Colonic mucosa (tissue), 4 donors: ENCODE measurements around the gene BCAS3. TPM values are rescaled to one million over a fixed set of nuclear protein-coding genes. Genes with fewer than 3 reads are reported as not detected.

Experiments
- DNase-seq: peaks from one replicate; pipeline ENCODE4 v3.0.0-alpha.2; 2020
- H3K27ac ChIP-seq: fragments of 200-600 bp; one replicate; pipeline ENCODE4 v1.8.0; 2021
- H3K27me3 ChIP-seq: fragments of 200-600 bp; one replicate; pipeline ENCODE4 v1.8.0; 2021
- H3K36me3 ChIP-seq: fragments of 200-600 bp; one replicate; pipeline ENCODE4 v1.8.0; 2021
- H3K4me1 ChIP-seq: fragments of 200-600 bp; one replicate; pipeline ENCODE4 v1.8.0; 2021; ENCODE audit warnings: mild to moderate bottlenecking
- H3K4me3 ChIP-seq: fragments of 200-600 bp; one replicate; pipeline ENCODE4 v1.8.0; 2021
- H3K9ac ChIP-seq, 2 donors: one replicate each; pipeline ENCODE4 v1.7.0; 2013; ENCODE audit warnings: control low read depth in 2 of 2, low read depth in 2 of 2, low read length in 2 of 2
- H3K9me3 ChIP-seq: fragments of 200-600 bp; one replicate; pipeline ENCODE4 v1.8.0; 2021
- intact Hi-C: fragments of 100-400 bp; cut with DNase I; formaldehyde crosslinking; loops from one replicate; pipeline ENCODE4 v1.14.1; 2022
- total RNA-seq, 2 donors: library from RNA; stranded (reverse); fragmentation: NEBNext Ultra II Directional in 1 of 2; extraction: Animal tissue kit (Norgen Biotek cat#: 25700) in 1 of 2; gene quantifications; one replicate each; pipeline ENCODE4 v1.2.1, GENCODE V29; 2021
- TF ChIP-seq, protein P1 (sequence below): fragments of 200-600 bp; IDR thresholded peaks from one replicate; pipeline ENCODE4 v1.8.0; 2022; ENCODE audit warnings: antibody characterized with exemption, mild to moderate bottlenecking
- donor health status: healthy.
- donor health status: DM: no; HTN: no; CAD: no.
- donor health status: DM: no; HTN: no; CAD: no.

BCAS3 gene
- total RNA-seq, 2 donors from 2014 or later: 11.0 to 17.8 TPM

DNA sequence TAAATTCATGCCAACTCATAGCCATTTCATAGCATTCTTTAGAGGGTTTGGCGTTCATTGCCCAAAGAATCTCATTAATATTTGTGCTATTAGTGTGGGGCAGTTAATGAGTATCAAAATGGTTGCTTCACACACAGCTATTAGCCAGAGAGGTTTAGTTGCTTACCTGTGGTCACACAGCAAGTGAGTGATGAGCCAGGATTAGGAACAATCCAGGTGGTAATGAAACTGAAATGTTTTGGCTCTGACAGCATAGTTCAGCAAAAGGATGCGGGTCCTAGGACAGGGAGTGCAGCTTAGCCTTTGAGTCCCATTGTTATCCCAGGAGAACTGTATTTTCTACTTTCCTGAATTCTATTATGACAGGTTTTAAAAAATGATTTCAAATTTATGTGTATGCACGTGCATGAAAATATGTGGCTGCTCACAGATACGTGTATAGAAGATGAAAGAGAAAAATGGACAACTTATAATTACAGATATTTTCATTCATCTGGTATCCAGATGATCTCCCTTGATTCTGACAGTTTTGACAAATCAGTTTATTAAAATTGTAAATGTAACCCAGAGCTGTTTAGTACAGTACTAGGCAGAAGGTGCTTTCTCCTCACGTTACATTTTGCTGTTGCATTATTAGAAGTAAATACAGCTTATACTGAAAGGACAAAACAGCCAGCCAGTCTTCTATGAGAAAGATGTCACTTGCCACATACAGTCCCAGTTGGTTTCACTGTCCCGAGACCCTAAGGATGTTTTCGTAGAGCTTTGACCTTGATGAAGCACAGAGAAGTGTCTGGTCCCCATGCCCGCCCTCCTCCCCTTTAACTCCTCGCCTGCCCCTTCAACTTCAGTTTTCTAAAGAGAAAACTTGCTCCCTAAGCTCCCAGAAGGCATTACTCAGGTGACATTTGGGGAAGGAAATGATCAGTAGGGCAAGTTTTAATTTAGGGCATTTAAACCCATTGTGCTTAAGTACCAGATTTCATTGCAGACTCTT is 622.2 kb downstream of the BCAS3 start:
- H3K9me3 ChIP-seq: no peaks in the 10 kb centered on the region
- no peak overlapping the region for H3K27ac ChIP-seq
- no peaks in the 10 kb centered on the region for H3K4me1 ChIP-seq
- no peak overlapping the region for H3K4me3 ChIP-seq
- intact Hi-C loops: no loop called here
- H3K9ac ChIP-seq: no peak overlapping the region
- H3K36me3 ChIP-seq: no peaks in the 10 kb centered on the region
- TF ChIP-seq, protein P1, sequence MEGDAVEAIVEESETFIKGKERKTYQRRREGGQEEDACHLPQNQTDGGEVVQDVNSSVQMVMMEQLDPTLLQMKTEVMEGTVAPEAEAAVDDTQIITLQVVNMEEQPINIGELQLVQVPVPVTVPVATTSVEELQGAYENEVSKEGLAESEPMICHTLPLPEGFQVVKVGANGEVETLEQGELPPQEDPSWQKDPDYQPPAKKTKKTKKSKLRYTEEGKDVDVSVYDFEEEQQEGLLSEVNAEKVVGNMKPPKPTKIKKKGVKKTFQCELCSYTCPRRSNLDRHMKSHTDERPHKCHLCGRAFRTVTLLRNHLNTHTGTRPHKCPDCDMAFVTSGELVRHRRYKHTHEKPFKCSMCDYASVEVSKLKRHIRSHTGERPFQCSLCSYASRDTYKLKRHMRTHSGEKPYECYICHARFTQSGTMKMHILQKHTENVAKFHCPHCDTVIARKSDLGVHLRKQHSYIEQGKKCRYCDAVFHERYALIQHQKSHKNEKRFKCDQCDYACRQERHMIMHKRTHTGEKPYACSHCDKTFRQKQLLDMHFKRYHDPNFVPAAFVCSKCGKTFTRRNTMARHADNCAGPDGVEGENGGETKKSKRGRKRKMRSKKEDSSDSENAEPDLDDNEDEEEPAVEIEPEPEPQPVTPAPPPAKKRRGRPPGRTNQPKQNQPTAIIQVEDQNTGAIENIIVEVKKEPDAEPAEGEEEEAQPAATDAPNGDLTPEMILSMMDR: no peak
- no peaks in the 10 kb centered on the region for H3K27me3 ChIP-seq
- DNase-seq: no peak

DNA sequence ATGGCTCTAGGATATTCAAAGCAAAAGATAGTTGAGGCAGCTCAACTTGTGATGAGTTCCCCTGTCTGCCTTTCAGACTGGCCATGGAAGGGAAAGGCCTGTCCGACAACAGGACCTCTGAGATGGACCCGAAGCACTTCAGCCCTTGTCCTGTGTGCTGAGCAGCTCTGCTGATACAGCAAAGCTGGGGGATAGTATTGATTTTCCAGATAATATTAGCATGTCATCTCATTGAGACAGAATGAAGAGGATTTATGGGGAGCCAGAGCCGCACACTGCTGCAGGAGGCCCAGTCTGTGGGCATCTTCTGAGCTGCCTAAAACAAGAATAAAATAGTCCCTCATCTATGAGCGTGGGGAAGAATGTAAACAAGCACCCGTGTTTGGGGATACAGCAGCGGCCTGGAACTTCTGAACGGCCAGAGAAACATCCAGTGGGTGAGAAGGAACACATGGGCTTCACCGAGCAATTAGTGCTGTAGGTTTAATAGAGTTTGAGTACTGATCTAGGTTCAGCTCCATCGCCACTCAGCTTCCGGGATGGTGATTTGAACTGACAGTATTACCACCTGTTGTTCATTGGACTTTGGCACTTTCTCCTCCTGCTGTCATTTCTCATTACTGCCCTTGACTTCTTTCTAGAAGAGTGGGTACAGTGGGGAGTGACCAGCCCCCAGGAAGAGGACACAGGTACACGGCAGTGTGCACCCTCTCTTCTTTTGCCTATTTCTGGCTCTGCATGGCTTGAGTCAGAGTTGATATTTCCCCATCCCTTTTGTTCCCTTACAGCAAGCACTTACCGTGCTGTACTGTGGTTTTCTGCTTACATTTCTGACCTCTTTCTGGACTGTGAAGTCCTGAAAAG is 625.5 kb downstream of the BCAS3 start:
- Histone ChIP-seq H3K4me3 (no peak overlapping the region), H3K27me3 (no peaks in the 10 kb centered on the region), H3K9ac (no peak overlapping the region), H3K9me3 (no peaks in the 10 kb centered on the region), H3K4me1 (no peaks in the 10 kb centered on the region), H3K27ac (no peak overlapping the region), H3K36me3 (no peaks in the 10 kb centered on the region)
- intact Hi-C loops: no loop called here
- no peak for DNase-seq
- TF ChIP-seq, protein P1: no peak

DNA sequence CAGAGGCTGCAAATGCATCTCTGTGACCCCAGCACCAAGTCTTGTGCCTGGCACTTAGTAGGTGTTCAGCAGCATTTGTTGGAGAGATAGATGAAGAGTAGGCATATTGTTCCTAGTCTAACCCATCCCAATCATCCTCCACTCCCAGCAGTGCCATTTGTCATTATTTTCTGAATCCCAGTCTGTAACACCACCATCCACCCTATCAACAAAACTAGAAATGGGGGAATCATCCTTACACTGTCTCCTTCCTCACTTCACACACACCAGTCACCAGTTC is 626.1 kb downstream of the BCAS3 start:
- H3K27me3 ChIP-seq: no peaks in the 10 kb centered on the region
- H3K36me3 ChIP-seq: no peaks in the 10 kb centered on the region
- H3K9ac ChIP-seq: no peak overlapping the region
- intact Hi-C loops: no loop called here
- H3K9me3 ChIP-seq: no peaks in the 10 kb centered on the region
- no peak overlapping the region for H3K4me3 ChIP-seq
- TF ChIP-seq, protein P1: no peak
- DNase-seq: no peak
- H3K4me1 ChIP-seq: no peaks in the 10 kb centered on the region
- H3K27ac ChIP-seq: no peak overlapping the region

DNA sequence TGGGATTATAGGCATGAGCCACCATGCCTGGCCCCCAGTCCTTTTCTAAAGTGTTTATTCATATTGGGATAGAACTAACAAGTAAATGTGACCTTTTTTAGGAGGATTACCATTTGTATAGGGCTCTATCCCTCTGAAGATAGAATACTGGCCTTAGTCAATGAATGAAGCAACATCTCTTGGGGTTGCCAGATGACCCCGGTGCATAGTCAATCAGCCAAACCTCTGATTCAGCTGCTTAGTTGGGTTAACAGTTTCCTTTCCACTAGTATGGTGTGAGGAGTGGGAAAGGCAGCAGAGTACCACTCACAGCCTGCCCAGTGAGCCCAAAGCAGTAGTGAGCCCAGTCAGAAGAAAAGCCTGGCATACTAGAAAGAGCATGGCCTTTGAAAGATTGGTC is 627.4 kb downstream of the BCAS3 start:
- Histone ChIP-seq H3K4me1 (no peaks in the 10 kb centered on the region), H3K4me3 (no peak overlapping the region), H3K36me3 (no peaks in the 10 kb centered on the region), H3K9ac (no peak overlapping the region), H3K9me3 (no peaks in the 10 kb centered on the region), H3K27ac (no peak overlapping the region), H3K27me3 (no peaks in the 10 kb centered on the region)
- intact Hi-C loops: no loop called here
- DNase-seq: no peak
- TF ChIP-seq, protein P1: no peak

DNA sequence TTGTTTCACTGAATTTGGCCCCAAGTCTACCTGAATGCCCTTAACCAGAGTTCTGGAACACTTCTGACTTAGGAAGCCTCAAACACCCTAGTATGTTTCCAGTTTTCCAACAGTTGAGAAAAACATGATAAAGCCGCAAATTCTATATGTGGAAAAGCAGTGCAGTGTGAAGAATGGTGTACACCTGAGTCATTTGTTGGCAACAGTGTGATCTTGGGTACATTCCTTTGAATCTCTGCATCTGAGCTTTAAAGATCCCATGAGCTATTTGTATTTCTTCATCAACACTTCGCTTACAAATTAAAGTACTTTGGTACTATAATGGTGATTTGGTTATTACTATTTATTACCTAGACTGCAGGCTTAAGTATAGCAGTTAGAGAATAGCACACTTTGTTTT is 628.4 kb downstream of the BCAS3 start:
- TF ChIP-seq, protein P1: no peak

More for the DNA sequence above, 628.4 kb downstream of the BCAS3 start:
- Histone ChIP-seq H3K36me3 (no peaks in the 10 kb centered on the region), H3K27ac (no peak overlapping the region), H3K4me1 (no peaks in the 10 kb centered on the region), H3K9ac (no peak overlapping the region), H3K4me3 (no peak overlapping the region), H3K9me3 (no peaks in the 10 kb centered on the region), H3K27me3 (no peaks in the 10 kb centered on the region)
- intact Hi-C loops: no loop called here
- no peak for DNase-seq
